NT2/D1 (cell line): ENCODE results near the gene CDH13.

Source experiments
- SUZ12 ChIP-seq: IDR thresholded peaks from 2 replicates; pipeline ENCODE4 v1.6.1; 2011; ENCODE audit not compliant: insufficient read length, insufficient read depth; ENCODE audit errors: extremely low read depth
- YY1 ChIP-seq: IDR thresholded peaks from 2 replicates; pipeline ENCODE4 v1.6.1; 2011; ENCODE audit not compliant: insufficient read length, insufficient read depth
- ZNF274 ChIP-seq: IDR thresholded peaks from 2 replicates; pipeline ENCODE4 v1.6.1; 2011; ENCODE audit warnings: mild to moderate bottlenecking, low read depth, low read length

GRCh38 chr16:83037884-83038283 lies 411.1 kb downstream of the CDH13 start:
- TF ChIP-seq ZNF274: no peak
- TF ChIP-seq YY1: no peak
- no peak for TF ChIP-seq SUZ12
